Kidney capillary endothelial cell (primary cell): ENCODE measurements around the gene BTBD16.

Source experiments
- DNase-seq: peaks from one replicate; pipeline ENCODE4 v3.0.0-alpha.2; 2018; ENCODE audit warnings: low spot score

Gene BTBD16

DNA sequence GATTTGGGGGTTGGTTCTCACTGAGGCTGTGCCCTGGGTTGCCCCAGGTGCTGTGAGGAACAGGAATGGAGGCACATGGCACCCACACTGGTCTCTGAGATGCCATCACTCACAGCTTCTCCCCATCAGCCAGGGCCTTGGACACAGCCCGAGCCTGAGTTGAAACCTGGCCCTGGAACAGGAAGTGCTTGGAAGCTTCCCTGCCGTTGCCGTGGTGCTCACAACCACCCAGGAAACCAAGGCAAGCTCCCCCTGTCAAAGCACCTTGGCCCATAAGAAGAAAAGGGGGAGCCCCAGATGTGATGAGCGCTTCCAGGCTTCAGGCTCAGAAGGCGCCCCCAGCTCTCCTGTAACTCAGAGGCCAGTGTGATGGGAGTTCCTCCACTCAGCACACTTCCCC, at the start of gene BTBD16:
Gene BTBD16, plus strand, starts transcription at position 221 of the 400 bp plus-strand sequence. CDS start 3,786 bp downstream, outside the sequence.
- no peak for DNase-seq

DNA sequence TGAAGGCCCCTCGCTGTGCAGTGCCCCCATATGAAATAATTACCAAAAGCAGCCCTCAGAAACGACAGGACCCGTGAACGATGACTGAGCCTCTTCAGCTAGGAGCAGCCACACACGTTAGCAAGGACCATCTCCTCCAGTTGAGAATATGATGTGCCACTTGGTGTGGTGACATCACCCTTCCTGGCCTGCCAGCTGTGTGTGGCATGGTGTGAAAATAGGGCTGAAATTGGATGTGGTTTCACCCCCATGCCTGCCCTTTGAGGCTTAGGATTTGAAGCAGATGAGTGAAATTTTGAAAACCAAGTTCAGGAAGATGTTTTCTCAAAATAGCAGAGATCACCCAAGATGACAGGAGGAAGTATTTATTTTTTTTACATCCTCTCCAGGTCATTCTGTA, 49.1 kb upstream of the BTBD16 start:
- DNase-seq, result no peak

DNA sequence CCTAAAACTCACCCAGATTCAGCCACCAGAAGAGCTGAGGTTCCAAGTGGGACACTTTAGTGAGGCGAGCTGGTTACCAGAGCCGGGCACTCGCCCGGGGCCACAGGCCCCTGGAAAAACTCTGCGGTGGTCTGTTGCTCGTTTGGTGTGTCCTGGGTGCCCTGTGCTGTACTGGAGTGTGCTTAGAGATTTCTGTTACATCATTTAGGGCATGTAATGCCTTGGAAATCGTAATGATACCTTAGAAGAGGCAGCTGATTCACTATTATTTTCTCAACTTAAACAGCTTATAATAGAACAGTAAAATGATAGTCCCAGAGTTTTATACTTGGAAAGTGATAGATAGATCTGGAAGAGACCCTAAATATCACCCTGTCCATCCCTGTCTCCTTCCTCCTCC, 48.5 kb upstream of the BTBD16 start:
- DNase-seq, result no peak

DNA sequence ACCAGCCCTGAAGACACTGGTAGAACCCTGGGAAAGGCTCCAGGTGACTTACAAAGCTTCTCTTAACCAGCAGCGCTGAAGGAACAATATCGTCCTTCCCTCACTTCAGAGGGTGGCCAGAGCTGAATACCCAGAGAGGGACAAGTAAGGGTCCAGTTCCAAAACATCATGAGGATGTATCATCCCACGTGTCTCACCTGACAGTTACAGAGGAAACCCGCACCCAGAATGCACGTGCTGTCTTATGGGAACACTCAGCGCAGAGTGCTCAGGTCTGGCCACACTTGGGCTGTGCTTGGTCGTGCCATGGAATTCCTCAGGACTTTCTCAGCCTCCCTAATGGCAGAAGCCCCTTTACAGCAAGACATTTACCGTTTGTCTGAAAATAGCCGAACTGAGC, 46.9 kb upstream of the BTBD16 start:
- no peak for DNase-seq

DNA sequence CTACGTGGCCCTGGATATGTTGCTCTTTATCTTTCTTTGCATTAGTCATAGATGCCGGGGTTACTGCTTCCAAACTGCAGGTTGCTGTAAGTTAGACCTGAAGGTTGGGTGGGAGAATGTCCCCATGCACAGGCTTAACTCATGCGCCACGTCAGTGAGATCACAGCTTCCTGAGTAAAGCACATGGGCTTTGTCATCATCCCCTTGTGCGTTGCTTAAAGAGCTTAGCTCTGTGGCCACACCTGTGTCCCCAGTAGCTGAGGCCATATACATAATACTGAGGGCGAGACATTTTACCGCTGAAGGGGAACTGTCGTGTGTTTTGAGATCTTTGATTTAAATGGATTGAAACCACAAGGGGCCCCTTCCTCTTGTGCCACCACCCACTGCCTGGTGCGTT, 45.8 kb upstream of the BTBD16 start:
- DNase-seq, result no peak

DNA sequence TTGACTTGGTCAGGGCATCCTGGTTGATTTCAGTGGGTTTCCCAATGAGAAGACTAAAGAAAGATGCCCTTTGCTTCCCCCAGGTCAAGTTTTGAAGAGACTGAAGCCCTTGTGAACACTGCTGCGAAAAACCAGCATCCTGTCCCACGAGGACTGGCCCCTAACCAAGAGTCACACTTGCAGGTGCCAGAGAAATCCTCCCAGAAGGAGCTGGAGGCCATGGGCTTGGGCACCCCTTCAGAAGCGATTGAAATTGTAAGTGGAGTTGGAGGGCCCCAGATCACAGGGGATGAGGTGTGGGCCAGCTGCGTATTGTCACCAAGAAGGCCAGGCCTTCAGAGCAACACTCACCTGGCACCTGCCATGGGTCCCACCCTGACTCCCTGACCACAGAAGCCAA, 43.3 kb upstream of the BTBD16 start:
- DNase-seq, result no peak

DNA sequence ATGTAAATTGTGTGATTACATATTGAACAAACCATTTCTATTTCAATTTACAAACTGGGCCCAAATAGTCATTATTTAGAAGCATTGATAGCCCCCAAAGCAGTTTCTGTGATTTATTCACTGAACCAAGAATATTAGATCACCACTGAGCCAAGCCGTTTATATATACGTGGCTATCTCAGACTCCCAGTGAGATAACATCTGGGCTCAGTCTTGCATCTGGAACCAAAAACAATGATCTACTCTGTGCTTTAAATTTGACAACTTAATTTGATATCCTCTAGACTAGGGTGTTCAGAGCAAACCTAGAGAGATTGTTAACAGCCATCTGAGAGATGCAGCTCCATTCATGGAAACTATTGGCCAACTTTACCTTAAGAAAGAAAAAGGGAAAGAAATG, 41.4 kb upstream of the BTBD16 start:
- no peak for DNase-seq

DNA sequence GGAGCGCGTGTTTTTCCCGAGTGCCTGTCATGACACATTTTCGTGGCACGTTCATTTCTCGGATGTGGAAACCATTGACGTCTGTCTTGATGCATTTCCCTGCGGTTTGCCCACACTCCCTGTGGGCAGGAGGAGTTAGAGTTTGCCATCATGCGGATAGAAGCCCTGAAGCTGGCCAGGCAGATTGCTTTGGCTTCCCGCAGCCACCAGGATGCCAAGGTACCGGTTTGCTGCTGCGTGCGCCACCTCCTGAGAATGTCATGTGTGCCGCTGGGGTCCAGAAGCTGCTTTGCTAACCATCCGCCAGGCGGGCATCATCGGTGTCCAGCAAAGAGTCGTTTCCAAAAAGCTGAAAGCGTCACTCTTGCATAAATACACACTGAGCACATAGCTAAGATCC, 40.9 kb upstream of the BTBD16 start:
- DNase-seq, result no peak

DNA sequence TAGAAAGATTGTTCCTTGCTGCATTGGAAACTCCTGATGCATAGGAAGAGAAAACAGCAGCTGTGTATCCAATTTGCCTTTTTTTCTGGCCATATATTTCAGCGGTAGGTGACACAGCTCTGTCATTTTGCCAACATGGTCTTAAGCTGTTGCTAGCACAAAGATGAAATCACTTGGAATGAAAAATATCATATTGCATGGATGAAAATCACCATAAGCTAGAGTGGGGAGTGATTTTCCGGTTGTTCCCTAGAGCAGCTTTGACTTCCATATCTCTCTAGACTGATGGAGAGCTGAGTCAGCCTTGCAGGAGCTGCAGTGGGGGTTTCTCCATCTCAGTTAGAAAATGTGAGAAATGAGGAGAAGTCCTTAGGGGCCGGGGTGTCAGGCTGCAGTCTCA, 38.3 kb upstream of the BTBD16 start:
- no peak for DNase-seq

DNA sequence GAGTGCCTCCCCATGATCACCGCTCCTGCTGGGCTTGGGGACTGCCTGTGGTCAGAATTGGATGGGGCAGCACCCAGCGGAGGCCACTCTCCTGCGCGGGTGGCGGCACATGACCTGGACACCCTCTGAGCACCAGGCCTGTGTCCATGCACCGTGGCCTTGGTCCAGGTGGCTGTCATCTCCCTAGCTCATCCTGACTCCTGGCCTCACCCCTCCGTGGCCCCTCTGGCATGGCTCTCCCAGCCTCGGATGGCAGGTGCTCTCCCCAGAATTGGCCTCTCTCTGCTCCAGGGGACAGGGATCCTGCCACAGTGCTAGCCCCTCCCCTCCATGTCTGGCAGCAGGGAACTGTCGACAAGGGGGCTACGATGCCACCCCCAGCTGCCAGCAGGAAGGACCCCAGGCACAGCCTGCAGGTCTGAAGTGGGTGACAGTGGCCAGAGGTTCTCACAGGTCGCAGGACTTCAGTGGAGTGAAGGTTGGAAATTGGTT, 37.2 kb upstream of the BTBD16 start:
- no peak for DNase-seq

DNA sequence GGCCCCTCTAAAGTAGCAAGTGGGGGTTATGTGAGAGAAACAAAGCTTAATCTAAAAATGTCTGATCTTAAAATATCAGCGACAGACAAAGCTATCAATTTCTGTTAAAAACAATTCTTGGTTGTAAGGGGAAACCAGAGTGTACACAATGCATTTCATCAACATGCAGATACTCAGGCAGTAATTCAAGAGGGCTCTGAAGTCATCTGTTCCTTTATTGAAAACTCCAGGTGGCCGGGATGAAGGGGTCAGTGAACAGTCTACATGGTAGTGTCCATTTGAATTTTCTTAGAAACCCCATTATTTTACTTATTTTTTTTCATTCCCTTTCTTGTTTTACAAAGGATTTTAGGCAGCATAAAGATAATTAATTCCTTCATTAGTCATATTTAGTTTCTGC, 36.7 kb upstream of the BTBD16 start:
- no peak for DNase-seq

DNA sequence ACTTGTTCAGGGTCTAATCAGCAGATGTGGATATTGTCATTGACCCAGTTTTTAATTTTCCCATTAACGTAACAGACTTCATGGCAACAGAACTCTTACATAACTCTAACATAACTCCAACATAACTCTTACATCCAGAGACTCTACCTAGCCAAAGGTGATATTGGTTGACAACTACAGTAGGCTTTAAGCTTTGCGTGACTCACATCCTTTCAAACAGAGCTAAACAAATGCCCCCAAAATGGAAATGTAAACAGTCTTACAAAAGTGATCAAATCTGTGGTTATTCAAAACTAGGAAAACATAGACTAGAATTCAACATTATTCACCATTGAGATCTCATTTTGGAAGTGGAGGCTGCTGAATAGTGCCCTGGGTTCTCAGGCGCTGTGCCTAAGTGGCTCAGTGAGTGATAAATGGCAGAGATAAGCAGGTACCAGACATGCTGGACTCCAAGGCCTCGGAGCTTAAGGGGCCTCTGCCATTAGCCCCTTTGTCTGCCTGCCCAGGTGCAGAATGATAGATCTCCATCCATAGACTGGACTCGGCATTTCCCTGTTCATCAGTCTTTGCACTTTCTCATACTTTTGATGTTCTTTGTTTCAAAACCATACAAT, 34.3 kb upstream of the BTBD16 start:
- no peak for DNase-seq

DNA sequence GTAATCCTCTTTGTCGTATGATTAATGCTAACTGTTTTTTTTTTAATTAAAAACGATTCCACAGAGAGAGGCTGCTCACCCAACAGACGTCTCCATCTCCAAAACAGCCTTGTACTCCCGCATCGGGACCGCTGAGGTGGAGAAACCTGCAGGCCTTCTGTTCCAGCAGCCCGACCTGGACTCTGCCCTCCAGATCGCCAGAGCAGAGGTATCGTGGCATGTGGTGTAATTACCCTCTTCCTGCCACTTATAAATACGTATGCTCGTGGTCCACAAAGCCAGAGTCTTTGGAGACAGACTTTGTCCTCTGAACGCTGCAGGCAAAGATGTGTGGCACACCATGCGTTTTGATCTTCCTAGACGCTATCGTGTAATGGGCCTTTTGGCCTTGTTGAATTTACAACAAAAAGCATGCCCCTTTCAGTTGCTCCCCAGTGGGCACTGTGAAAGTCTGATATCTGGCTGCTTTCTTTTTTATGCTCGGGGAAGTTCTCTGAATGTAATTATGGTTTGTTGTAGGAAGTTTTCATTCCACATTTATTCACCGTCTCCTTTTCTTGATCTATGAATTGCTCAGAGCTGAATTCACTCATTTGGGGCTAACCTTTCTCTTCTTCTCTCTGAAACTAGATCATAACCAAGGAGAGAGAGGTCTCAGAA, 33.6 kb upstream of the BTBD16 start:
- no peak for DNase-seq

DNA sequence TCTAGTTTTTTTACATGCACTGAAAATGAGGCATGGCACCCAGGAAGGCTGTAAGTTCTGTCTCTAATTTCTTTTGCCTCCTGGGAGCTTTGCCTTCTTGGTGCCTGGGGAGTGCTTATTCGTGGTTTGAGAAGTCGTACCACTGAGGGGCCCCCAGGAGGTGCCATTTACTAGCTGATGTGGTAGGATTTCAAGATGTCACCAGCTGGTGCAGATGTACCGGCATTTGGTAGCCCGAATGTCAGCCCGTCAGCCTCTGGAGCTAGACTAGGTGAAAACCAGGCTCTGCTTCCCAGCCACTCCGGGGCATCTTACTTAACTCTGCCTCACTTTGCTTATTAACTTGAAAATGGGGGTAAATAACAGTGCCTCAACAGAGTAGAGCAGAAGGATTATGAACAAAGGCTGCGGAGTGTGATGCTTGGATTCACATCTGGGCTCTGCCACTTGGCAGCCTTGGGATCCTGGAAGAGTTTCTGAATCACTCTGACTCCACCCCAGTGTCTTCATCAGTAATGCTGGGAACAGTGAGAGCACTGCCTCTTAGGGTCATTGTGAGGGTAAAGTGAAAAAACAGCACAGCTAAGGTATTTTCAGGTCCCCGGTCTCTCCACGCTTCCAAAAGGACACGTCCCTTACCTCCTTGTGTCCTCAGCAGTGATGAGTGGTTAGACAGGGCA, 31.4 kb upstream of the BTBD16 start:
- no peak for DNase-seq

DNA sequence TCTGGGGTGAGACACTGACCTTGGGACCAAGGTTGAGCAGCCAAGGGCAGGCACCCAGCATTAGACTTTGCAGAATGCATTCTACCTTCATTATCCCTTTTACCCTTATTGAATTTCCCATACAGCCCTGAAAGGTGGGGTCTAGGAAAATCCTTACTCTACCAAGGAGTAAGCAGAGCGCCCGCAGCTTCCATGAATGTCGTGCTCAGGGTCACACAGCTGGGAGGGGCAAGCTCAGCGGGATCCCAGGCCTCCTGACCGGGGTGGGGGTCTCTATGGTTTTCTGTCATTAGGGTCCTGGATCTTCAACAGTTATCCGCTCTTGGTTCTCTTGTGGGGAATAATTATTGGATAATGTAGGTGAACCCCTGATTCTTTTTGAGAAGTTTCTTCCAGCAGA, 30.7 kb upstream of the BTBD16 start:
- DNase-seq, result no peak

DNA sequence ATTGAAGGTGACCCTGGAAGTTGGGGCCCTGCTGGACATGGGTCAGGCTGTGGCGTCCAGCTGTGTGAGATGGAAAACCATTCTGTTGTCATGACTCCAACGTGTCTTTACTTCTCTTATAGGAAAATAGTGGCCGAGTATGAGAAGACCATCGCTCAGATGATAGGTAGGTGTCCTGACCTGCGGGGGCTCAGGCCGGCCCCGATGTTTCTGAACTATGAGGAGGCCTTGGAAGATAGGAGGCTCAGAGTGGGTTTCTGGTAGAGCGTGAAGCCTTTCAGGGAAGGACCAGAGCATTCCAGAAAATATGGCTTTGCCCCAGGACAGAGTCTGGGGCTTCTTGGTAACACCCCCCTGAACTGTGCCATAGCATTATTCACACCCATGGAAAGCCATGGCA, 29.3 kb upstream of the BTBD16 start:
- DNase-seq, result no peak

DNA sequence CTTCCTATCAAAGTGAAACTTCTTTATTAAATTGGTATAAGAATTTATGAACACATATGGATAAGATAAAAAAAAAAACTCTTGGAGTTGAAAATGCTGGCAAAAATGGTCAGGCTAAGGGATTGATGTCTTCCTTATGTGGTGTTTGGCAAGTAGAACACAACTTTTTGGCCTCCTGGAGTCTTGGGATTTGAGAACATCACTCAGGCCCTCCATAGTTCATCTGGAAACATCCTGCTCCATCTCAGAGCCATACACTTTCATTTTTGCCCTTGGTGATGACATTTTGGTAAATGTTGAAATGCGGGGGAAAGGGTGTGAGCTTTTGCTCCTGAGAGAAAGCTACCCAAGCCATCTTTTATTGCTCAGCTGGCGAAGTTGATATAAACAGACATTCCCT, 27.5 kb upstream of the BTBD16 start:
- no peak for DNase-seq

DNA sequence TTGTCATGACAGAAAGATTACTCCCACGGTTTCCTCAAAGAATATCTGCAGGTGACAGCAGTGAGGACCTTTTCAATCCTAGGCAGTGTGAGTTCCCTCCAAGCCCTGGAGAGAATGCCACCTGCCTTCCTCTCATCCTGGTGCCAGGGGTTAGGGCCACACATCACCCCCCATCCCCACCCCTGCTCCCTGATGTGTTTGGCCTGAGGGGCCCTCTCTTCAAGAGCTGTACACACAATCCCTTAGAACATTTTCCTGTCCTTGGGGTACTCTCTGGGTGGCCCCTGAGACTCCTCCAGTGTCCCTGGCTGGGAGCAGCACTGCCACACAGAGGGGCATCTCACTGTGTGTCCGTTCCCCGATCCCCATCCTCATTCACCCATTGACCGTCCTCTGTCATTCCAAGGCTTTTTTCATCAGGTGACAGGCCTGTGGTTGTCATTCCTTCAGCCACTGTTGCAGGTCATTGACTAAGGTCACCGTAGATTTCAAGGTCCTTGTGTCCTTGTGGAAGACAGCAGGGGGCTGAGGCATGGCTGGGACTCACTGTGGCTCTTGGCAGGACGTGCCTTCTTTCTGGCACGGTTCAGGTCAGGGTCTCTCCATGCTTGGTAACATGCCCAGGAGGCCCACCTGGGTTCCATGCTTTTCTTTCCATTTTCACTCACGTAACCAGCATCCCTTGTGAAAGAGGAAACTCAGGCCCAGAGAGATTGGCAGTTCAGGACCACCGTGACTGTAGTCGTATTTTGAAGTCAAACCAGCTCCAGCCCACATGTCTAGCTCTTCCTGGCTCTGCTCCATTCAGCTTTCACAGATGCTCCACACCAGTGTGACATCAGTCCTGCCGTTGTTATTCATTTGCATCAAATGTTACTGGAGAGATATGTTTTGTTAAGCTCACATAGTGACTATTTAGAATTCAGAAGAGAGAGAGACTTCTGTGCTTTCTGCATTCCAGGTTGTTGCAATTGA, 26.8 kb upstream of the BTBD16 start:
- DNase-seq, result no peak

DNA sequence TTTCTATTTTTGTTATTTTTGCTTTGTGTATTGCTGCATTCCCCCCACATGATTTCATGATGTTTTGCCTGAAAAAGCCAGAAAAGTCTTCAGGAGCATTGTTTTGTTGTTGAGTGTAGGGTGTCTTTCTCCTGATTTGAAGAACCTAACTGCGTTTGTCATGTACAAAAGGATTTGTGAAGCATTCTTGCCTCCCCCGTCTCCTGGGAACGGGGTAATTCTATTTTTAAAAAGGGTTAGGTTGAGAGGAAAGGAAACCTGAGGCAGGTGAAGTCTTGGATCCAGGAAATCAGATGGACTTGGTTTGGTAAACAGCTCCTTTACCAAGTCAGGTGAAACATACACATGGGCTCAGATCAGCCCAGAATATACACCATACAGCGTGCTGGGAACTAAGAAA, 26.0 kb upstream of the BTBD16 start:
- DNase-seq, result no peak

DNA sequence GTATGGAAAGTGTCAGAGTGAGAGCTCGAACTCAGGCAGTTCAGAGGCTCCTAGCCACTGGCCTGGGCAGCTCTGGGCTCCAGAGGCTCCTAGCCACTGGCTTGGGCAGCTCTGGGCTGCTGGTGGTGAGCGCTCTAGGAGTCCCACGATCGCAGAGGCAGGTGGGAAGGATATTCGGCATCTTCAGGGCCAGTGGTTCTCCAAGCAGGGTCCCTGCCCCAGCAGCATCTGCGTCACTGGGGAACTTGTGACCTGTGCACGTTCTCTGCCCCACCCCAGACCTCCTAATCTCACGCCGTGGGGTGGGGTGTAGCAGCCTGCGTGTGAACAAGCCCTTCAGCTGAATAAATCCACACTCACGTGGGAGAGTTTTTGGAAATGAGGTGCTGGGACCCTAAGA, 25.2 kb upstream of the BTBD16 start:
- no peak for DNase-seq

DNA sequence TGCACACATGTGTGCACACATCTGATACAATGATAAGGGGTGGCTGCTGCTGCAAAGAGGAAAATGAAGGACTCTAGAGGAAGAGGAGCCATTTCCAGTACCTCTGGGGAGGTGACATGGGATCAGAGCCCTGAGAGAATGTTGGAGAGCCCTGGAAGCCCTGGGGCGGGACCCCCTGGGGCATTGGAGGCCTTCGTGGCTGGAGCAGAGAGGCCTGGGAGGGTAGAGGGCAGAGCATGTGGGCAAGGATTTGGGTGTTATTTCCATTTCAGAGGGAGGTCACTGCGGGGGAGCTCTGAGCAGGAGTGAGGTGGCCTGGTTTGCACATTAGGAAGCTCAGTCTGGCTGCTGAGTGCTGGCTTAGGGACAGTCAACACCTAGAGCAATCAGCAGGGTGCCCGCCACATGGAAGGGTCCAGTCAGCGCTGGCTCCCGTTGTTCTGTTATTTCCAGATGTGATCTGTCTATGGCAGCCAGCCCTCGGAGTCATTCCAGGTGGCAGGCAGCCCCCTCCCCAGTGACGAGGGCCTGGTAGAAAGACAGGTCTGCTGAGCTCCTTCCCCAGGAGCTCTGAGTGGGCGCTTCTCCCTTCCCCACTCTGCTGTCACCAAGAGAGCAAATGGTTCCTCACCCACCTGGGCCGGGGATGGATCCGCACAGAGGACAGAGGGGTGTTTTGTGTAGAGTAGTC, 24.1 kb upstream of the BTBD16 start:
- no peak for DNase-seq
